PC-9 (cell line): ENCODE measurements around the gene TUBB2A. TPM values are rescaled to one million over a fixed set of nuclear protein-coding genes. Genes with fewer than 3 reads are reported as not detected.
"Not testable (repeated sequence)": the region's sequence is repeated elsewhere in the genome, so short reads cannot be mapped to it uniquely, and the experiment has no call there.

Source experiments
- BruUV-seq: library from RNA; stranded (reverse); fragments of 400-500 nt; replicated peaks from 2 replicates; lab custom pipeline; 2021; lab: Mats Ljungman, UMichigan
- CTCF ChIA-PET: fragments of 300-600 bp; sonication (Branson Sonifier 250); formaldehyde crosslinking; loops from one replicate; lab custom pipeline; 2022; ENCODE audit warnings: antibody characterized with exemption; lab: Charles Lee
- POLR2A ChIA-PET: fragments of 300-600 bp; sonication (Branson Sonifier 250); formaldehyde crosslinking; loops from one replicate; lab custom pipeline; 2022; ENCODE audit warnings: antibody characterized with exemption; ENCODE audit not compliant: unreplicated experiment; lab: Charles Lee
- DNase-seq, 2 experiments: peaks; one replicate each; pipeline versions ENCODE4 v3.0.0 to v3.0.0-alpha.2; 2015 to 2022; ENCODE audit warnings: mixed read lengths in 1 of 2
- H2AFZ ChIP-seq: fragments of 200-600 bp; sonication (generic); 2 replicates; pipeline ENCODE4 v1.8.1; 2017; ENCODE audit warnings: antibody characterized with exemption
- H3F3A ChIP-seq: fragments of 200-600 bp; sonication (generic); 2 replicates; pipeline ENCODE4 v1.8.1; 2017; ENCODE audit warnings: antibody characterized with exemption, mild to moderate bottlenecking, low read depth; ENCODE audit not compliant: insufficient read depth
- H3K27ac ChIP-seq: fragments of 200-600 bp; sonication (generic); 2 replicates; pipeline ENCODE4 v1.6.1; 2016; ENCODE audit warnings: mixed run types
- H3K27me3 ChIP-seq: fragments of 200-600 bp; sonication (generic); 2 replicates; pipeline ENCODE4 v1.6.1; 2016; ENCODE audit warnings: low read depth, mixed run types; ENCODE audit not compliant: insufficient read depth
- H3K36me3 ChIP-seq: fragments of 200-600 bp; sonication (generic); 2 replicates; pipeline ENCODE4 v1.6.1; 2016; ENCODE audit warnings: low read depth, mixed run types
- H3K4me1 ChIP-seq: fragments of 200-600 bp; sonication (generic); replicated peaks from 2 replicates; pipeline ENCODE4 v1.6.1; 2016; ENCODE audit warnings: mixed run types; ENCODE audit not compliant: insufficient read depth
- H3K4me2 ChIP-seq: fragments of 200-600 bp; sonication (generic); 2 replicates; pipeline ENCODE4 v1.6.1; 2017; ENCODE audit warnings: mixed run types
- H3K4me3 ChIP-seq: fragments of 200-600 bp; sonication (generic); 2 replicates; pipeline ENCODE4 v1.6.1; 2016; ENCODE audit warnings: mixed run types
- H3K79me2 ChIP-seq: fragments of 200-600 bp; sonication (generic); 2 replicates; pipeline ENCODE4 v1.6.1; 2017; ENCODE audit warnings: low read depth, mixed run types
- H3K9me2 ChIP-seq: fragments of 200-600 bp; sonication (generic); 2 replicates; pipeline ENCODE4 v1.8.1; 2017; ENCODE audit warnings: mild to moderate bottlenecking; ENCODE audit not compliant: insufficient read depth
- H3K9me3 ChIP-seq: fragments of 200-600 bp; sonication (generic); 2 replicates; pipeline ENCODE4 v1.8.1; 2016; ENCODE audit warnings: low read depth; ENCODE audit not compliant: insufficient read depth
- H4K20me1 ChIP-seq: fragments of 200-600 bp; sonication (generic); 2 replicates; pipeline ENCODE4 v1.8.1; 2017; ENCODE audit not compliant: insufficient read depth
- EZH2 ChIP-seq: fragments of 200-600 bp; sonication (generic); IDR thresholded peaks from 2 replicates; pipeline ENCODE4 v1.8.0; 2017; ENCODE audit warnings: antibody characterized with exemption, low read depth
- intact Hi-C: fragments of 100-400 bp; cut with micrococcal nuclease; formaldehyde crosslinking; loops from one replicate; pipeline ENCODE4 v1.10.0; 2022; ENCODE audit not compliant: unreplicated experiment
- total RNA-seq: library from RNA; stranded (reverse); gene quantifications from 2 replicates; pipeline ENCODE4 v1.2.3, GENCODE V29; 2021
- TF ChIP-seq, protein P1 (sequence below): fragments of 200-600 bp; sonication (generic); conservative IDR thresholded peaks from 2 replicates; pipeline ENCODE4 v1.6.1; 2017; ENCODE audit warnings: mixed run types, antibody characterized with exemption, mild to moderate bottlenecking, moderate library complexity

TUBB2A gene
- total RNA-seq, 1 experiment from 2014 or later, result 17.0 TPM

DNA sequence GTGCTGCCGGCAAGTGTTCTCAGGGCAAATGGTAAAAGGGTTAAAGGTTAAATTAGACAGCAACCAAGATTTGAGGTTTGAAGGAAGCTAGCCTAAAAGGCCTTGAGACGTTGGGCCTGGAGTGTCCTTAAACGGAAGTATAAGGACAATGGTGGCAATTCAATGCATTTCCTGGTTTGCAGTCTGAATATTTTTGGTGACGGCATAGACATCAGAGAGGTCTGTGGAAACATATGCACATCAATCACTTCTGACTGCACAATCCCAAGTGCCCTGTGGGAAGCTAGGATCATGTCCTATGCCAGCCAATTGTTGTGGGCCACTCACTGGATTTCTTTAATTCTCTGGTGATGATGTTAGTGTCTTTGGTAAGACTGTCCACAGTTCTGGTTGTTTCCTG lies 25.7 kb upstream of the TUBB2A start:
- Histone ChIP-seq H4K20me1 (no peaks in the 10 kb centered on the region), H3K79me2 (no peaks in the 10 kb centered on the region), H3K36me3 (no peaks in the 10 kb centered on the region), H2AFZ (no peak overlapping the region), H3K4me2 (no peak overlapping the region), H3K27ac (no peak overlapping the region), H3K27me3 (no peaks in the 10 kb centered on the region), H3K4me3 (no peak overlapping the region), H3K9me3 (no peaks in the 10 kb centered on the region), H3K4me1 (no peaks in the 10 kb centered on the region; the same call in 1 of the 2 replicates), H3K9me2 (no peaks in the 10 kb centered on the region), H3F3A (peaks cover 4% of the 10 kb centered on the region; the same call in 1 of the 2 replicates)
- no peak for DNase-seq
- BruUV-seq, result no TSS peak
- ChIA-PET POLR2A (no interaction called here), CTCF (no interaction called here)
- TF ChIP-seq, protein P1, sequence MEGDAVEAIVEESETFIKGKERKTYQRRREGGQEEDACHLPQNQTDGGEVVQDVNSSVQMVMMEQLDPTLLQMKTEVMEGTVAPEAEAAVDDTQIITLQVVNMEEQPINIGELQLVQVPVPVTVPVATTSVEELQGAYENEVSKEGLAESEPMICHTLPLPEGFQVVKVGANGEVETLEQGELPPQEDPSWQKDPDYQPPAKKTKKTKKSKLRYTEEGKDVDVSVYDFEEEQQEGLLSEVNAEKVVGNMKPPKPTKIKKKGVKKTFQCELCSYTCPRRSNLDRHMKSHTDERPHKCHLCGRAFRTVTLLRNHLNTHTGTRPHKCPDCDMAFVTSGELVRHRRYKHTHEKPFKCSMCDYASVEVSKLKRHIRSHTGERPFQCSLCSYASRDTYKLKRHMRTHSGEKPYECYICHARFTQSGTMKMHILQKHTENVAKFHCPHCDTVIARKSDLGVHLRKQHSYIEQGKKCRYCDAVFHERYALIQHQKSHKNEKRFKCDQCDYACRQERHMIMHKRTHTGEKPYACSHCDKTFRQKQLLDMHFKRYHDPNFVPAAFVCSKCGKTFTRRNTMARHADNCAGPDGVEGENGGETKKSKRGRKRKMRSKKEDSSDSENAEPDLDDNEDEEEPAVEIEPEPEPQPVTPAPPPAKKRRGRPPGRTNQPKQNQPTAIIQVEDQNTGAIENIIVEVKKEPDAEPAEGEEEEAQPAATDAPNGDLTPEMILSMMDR, result no peak
- TF ChIP-seq EZH2, result no peak
- intact Hi-C loops, result no loop called here

DNA sequence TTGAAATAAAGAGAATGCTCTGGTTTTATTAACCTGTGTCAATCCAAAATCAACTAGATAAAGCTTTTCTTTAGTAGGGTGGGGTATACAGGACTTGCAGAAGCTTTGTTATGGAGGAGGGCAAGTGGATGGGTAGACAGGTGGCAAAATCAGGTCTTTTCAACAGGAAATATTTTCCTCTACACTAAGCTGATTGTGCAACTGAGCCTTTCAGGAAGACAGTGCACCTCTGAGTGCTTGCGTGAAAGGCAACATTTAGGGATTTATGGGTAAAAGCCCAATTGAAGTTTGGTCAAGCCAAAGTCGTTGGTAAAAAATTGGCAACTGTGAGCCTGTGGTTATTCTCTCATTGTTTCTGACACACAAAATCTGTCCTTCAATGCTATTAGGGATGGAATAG lies 23.8 kb upstream of the TUBB2A start:
- intact Hi-C loops, result no loop called here
- Histone ChIP-seq H4K20me1 (no peaks in the 10 kb centered on the region), H3K4me3 (no peak overlapping the region), H3K9me3 (no peaks in the 10 kb centered on the region), H3F3A (peaks cover 9% of the 10 kb centered on the region), H3K27me3 (no peaks in the 10 kb centered on the region), H3K79me2 (no peaks in the 10 kb centered on the region), H3K27ac (no peak overlapping the region), H3K9me2 (no peaks in the 10 kb centered on the region), H3K36me3 (no peaks in the 10 kb centered on the region), H3K4me2 (no peak overlapping the region), H2AFZ (no peak overlapping the region), H3K4me1 (peaks cover 9% of the 10 kb centered on the region)
- TF ChIP-seq EZH2, result no peak
- TF ChIP-seq, protein P1, result no peak
- POLR2A ChIA-PET, result no interaction called here
- no peak for DNase-seq
- CTCF ChIA-PET, result no interaction called here
- BruUV-seq, result no TSS peak

DNA sequence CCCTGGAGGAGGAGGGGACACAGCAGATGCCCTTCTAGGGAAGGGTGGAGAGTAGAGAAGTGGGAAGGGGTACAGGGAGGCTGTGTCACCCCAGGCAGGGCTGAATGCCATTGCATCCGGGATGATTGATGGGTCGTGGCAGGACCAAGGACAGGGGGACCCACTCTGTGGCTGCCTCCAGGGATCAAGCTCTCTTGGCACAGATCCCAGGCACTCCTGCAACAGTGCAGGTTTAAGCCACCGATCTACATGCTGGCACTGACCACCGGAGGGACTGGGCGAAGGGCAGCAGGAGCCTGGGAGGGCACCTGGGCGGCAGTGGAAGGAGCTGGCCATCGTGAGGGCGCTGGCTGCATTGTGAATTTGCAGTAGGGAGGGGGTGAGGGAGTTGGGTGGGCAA lies 22.6 kb upstream of the TUBB2A start:
- POLR2A ChIA-PET, H3K79me2 ChIP-seq, H3K9me2 ChIP-seq, H3K36me3 ChIP-seq, CTCF ChIA-PET, H3K4me3 ChIP-seq, H3K4me2 ChIP-seq, intact Hi-C loops, H3K27me3 ChIP-seq, H3K9me3 ChIP-seq, DNase-seq, H3K27ac ChIP-seq, BruUV-seq, H4K20me1 ChIP-seq, H2AFZ ChIP-seq: not testable (repeated sequence)
- peaks cover 19% of the 10 kb centered on the region for H3F3A ChIP-seq
- peaks cover 21% of the 10 kb centered on the region for H3K4me1 ChIP-seq

DNA sequence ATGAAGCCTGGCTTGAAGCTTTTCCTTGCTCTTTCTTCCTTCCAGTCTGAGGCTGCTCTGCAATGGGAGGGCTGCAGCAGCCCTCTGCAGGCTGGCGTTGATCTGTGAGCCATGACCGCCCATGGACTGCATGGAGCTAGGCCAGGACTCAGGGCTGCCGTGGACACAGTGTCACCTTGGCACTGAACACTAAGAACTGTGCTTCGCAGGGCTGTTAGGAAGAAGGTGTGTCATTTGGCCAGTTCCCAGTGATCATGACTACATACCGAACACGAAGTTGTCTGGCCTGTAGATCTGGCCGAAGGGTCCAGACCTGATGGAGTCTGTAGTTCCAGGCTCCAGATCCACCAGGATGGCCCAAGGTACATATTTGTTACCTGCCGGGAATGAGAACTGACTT lies 21.3 kb upstream of the TUBB2A start:
- BruUV-seq, H3K27me3 ChIP-seq, H3K79me2 ChIP-seq, H2AFZ ChIP-seq, DNase-seq, H3K9me3 ChIP-seq, H3K4me2 ChIP-seq, H4K20me1 ChIP-seq, H3K27ac ChIP-seq, H3K4me3 ChIP-seq, POLR2A ChIA-PET, intact Hi-C loops, H3K36me3 ChIP-seq, H3K9me2 ChIP-seq: not testable (repeated sequence)
- Histone ChIP-seq H3F3A (peaks cover 21% of the 10 kb centered on the region), H3K4me1 (peaks cover 23% of the 10 kb centered on the region)
- CTCF ChIA-PET, result interaction anchor here (0.6 kb wide), 1 partner anchor 2000 kb away, joined by 6 read pairs; no protein-coding TSS in a partner anchor
